GM23338 (cell line): Measurements from ENCODE around the gene LYSMD3. TPM values are rescaled to one million over a fixed set of nuclear protein-coding genes. Genes with fewer than 3 reads are reported as not detected.
A peak's percentile ranks its signal among the peaks of the same experiment; 100 is the strongest.

Source experiments
- ATAC-seq: fragments of 200-7000 bp; cut with Tn5 transposase; 3 replicates; pipeline ENCODE4 v1.9.1; 2020
- DNase-seq: peaks from one replicate; pipeline ENCODE4 v3.0.0-alpha.2; 2015; ENCODE audit warnings: low spot score
- H2AFZ ChIP-seq: fragments of 200-600 bp; sonication (generic); 2 replicates; pipeline ENCODE4 v1.8.0; 2016; ENCODE audit warnings: antibody characterized with exemption, mild to moderate bottlenecking, moderate library complexity
- H3F3A ChIP-seq: fragments of 200-600 bp; sonication (generic); replicated peaks from 2 replicates; pipeline ENCODE4 v1.8.0; 2017; ENCODE audit warnings: antibody characterized with exemption, mixed run types, low read depth
- H3K27ac ChIP-seq: fragments of 200-600 bp; sonication (generic); 2 replicates; pipeline ENCODE4 v1.6.1; 2016; ENCODE audit warnings: low read depth
- H3K27me3 ChIP-seq: fragments of 200-600 bp; sonication (generic); 2 replicates; pipeline ENCODE4 v1.8.0; 2016; ENCODE audit warnings: mild to moderate bottlenecking, mixed run types, moderate library complexity; ENCODE audit not compliant: insufficient read depth
- H3K36me3 ChIP-seq: fragments of 200-600 bp; sonication (generic); 2 replicates; pipeline ENCODE4 v1.8.0; 2016; ENCODE audit warnings: mild to moderate bottlenecking; ENCODE audit not compliant: insufficient read depth
- H3K4me1 ChIP-seq: fragments of 200-600 bp; sonication (generic); 2 replicates; pipeline ENCODE4 v1.8.0; 2016; ENCODE audit warnings: mild to moderate bottlenecking, moderate library complexity; ENCODE audit not compliant: insufficient read depth
- H3K4me2 ChIP-seq: fragments of 200-600 bp; sonication (generic); 2 replicates; pipeline ENCODE4 v1.7.1; 2017; ENCODE audit warnings: mixed run types
- H3K4me3 ChIP-seq: fragments of 200-600 bp; sonication (generic); 2 replicates; pipeline ENCODE4 v1.6.1; 2016; ENCODE audit warnings: mixed run types
- H3K79me2 ChIP-seq: fragments of 200-600 bp; sonication (generic); replicated peaks from 2 replicates; pipeline ENCODE4 v1.8.0; 2017; ENCODE audit warnings: mild to moderate bottlenecking; ENCODE audit not compliant: insufficient read depth
- H3K9me2 ChIP-seq: fragments of 200-600 bp; sonication (generic); 2 replicates; pipeline ENCODE4 v1.8.0; 2017; ENCODE audit not compliant: insufficient read depth
- H4K20me1 ChIP-seq: fragments of 200-600 bp; sonication (generic); replicated peaks from 2 replicates; pipeline ENCODE4 v1.8.0; 2017; ENCODE audit warnings: mild to moderate bottlenecking; ENCODE audit not compliant: insufficient read depth
- H3K27ac Mint-ChIP-seq: 2 replicates; pipeline ENCODE4 v1.8.0; 2020; ENCODE audit warnings: inconsistent platforms, mild to moderate bottlenecking, moderate library complexity, mixed read lengths
- H3K27me3 Mint-ChIP-seq: 3 replicates; pipeline ENCODE4 v1.8.0; 2022; ENCODE audit warnings: low read depth, mild to moderate bottlenecking, moderate library complexity, mixed read lengths, inconsistent platforms; ENCODE audit not compliant: insufficient read depth, poor library complexity
- H3K36me3 Mint-ChIP-seq: 3 replicates; pipeline ENCODE4 v1.8.0; 2021; ENCODE audit warnings: low read depth, mild to moderate bottlenecking, inconsistent platforms, moderate library complexity, mixed read lengths
- H3K4me1 Mint-ChIP-seq: 3 replicates; pipeline ENCODE4 v1.8.0; 2020; ENCODE audit warnings: mild to moderate bottlenecking, inconsistent platforms, mixed read lengths
- H3K4me3 Mint-ChIP-seq: 3 replicates; pipeline ENCODE4 v1.8.0; 2021; ENCODE audit warnings: moderate library complexity, mild to moderate bottlenecking, inconsistent platforms, mixed read lengths
- H3K9me3 Mint-ChIP-seq: 3 replicates; pipeline ENCODE4 v1.8.0; 2020; ENCODE audit warnings: moderate library complexity, mild to moderate bottlenecking, inconsistent platforms, mixed read lengths
- CTCF ChIP-seq, 2 experiments: fragments of 200-600 bp in 1 of 2; sonication (generic) in 1 of 2; conservative IDR thresholded peaks; 2 replicates each; pipeline versions ENCODE4 v1.5.1 to v1.6.1; 2016 to 2017; ENCODE audit warnings: antibody characterized with exemption in 2 of 2, low read depth in 2 of 2, mild to moderate bottlenecking in 2 of 2, moderate library complexity in 1 of 2
- ETS1 ChIP-seq: IDR thresholded peaks from 2 replicates; pipeline ENCODE4 v1.6.1; 2016; ENCODE audit warnings: antibody characterized with exemption
- EZH2 ChIP-seq: fragments of 200-600 bp; sonication (generic); IDR thresholded peaks from one replicate; pipeline ENCODE4 v1.8.0; 2017; ENCODE audit warnings: antibody characterized with exemption, mild to moderate bottlenecking, low read depth; ENCODE audit not compliant: unreplicated experiment
- EZH2phosphoT487 ChIP-seq: fragments of 200-600 bp; sonication (generic); IDR thresholded peaks from one replicate; pipeline ENCODE4 v1.8.1; 2018; ENCODE audit warnings: antibody characterized with exemption; ENCODE audit not compliant: unreplicated experiment
- JUNB ChIP-seq: IDR thresholded peaks from one replicate; pipeline ENCODE4 v1.6.1; 2016; ENCODE audit warnings: antibody characterized with exemption; ENCODE audit not compliant: unreplicated experiment
- REST ChIP-seq: IDR thresholded peaks from one replicate; pipeline ENCODE4 v1.6.1; 2018; ENCODE audit warnings: antibody characterized with exemption; ENCODE audit not compliant: unreplicated experiment
- STAT1 ChIP-seq: IDR thresholded peaks from one replicate; pipeline ENCODE4 v1.6.1; 2016; ENCODE audit warnings: antibody characterized with exemption; ENCODE audit not compliant: unreplicated experiment
- ZNF114 ChIP-seq: fragments of 250-450 bp; sonication (Bioruptor Pico); IDR thresholded peaks from 2 replicates; pipeline ENCODE4 v1.5.0; 2020; ENCODE audit warnings: mild to moderate bottlenecking, moderate library complexity
- ZNF331 ChIP-seq: fragments of 250-450 bp; sonication (Bioruptor Pico); IDR thresholded peaks from 2 replicates; pipeline ENCODE4 v1.5.0; 2020; ENCODE audit warnings: low read depth, mild to moderate bottlenecking, moderate library complexity
- polyA plus RNA-seq: library from polyadenylated mRNA; unstranded; fragments of >200 nt; fragmentation: Nextera tagmentation; extraction: Ambion mirVana; gene quantifications from 2 replicates; pipeline ENCODE4 v1.2.1, GENCODE V29; 2016
- total RNA-seq: library from RNA; depleted of rRNA; stranded (reverse); fragments of >200 nt; shearing (Covaris generic); gene quantifications from 2 replicates; pipeline ENCODE4 v1.2.3, GENCODE V29; 2014

LYSMD3 gene
- total and polyA plus RNA-seq, 2 experiments from 2014 or later: 10.7 to 19.6 TPM

- no peak for TF ChIP-seq REST
- TF ChIP-seq CTCF (conservative IDR thresholded peaks at IDR 0.05; ENCODE audit: low read depth in 2 of 2): no peak
Observed at GRCh38 chr5:90530736-90531487, 1.5 kb upstream of the LYSMD3 start (continued).

- Histone ChIP-seq H3K36me3 (no peaks in the 10 kb centered on the region; the same call in 1 of the 2 replicates), H3K4me2 (peak overlapping the region; percentile 83), H3K4me1 (peaks cover 25% of the 10 kb centered on the region), H3K9me2 (no peaks in the 10 kb centered on the region), H3K4me3 (peak overlapping the region; percentile 91), H3K27me3 (no peaks in the 10 kb centered on the region), H4K20me1 (no peaks in the 10 kb centered on the region), H3K79me2 (peaks cover 34% of the 10 kb centered on the region), H3F3A (no peaks in the 10 kb centered on the region), H3K27ac (peak overlapping the region; percentile 90), H2AFZ (peak overlapping the region; percentile 99)
- H3K27ac Mint-ChIP-seq: peak overlapping the region; percentile 97
- H3K36me3 Mint-ChIP-seq: peaks cover 2% of the 10 kb centered on the region
- DNase-seq (peak; percentile 88), ATAC-seq (peak; percentile 75)
- no peaks in the 10 kb centered on the region; the same call in 2 of the 3 replicates for H3K9me3 Mint-ChIP-seq
- H3K27me3 Mint-ChIP-seq: peaks cover 2% of the 10 kb centered on the region
- H3K4me3 Mint-ChIP-seq: peak overlapping the region; percentile 97
- peaks cover 29% of the 10 kb centered on the region for H3K4me1 Mint-ChIP-seq
- TF ChIP-seq EZH2 (no peak), ETS1 (0 out of 2 replicates have a peak, but pooled peaks have one; percentile 8), EZH2phosphoT487 (no peak), ZNF114 (no peak), ZNF331 (CRISPR knock-in tag) (no peak), STAT1 (no peak), JUNB (no peak), CTCF (conservative IDR thresholded peaks at IDR 0.05; ENCODE audit: low read depth in 2 of 2) (peak; percentile 79 to 87)
Observed at GRCh38 chr5:90529939-90530677, 724 bp upstream of the LYSMD3 start.
